ENCODE data around the gene MCL1.
"Not testable (repeated sequence)": the region's sequence is repeated elsewhere in the genome, so short reads cannot be mapped to it uniquely, and the experiment has no call there.

Gene MCL1

DNA sequence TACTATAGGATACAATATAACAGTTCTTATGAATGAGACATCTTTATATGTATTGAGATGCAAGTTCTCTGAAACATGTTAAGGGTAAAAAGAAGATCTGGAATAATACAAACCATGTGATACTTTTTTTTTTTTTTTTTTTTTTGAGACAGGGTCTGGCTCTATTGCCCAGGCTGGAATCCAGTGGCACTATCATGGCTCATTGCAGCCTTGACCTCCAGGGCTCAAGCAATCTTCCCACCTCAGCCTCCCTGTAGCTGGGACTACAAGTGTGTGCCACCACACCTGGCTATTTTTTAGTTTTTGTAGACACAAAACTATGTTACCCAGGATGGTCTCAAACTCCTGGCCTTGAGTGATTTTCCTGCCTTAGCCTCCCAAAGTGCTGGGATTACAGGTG is 22.1 kb upstream of the MCL1 start:
- DNase-seq, result no peak

DNA sequence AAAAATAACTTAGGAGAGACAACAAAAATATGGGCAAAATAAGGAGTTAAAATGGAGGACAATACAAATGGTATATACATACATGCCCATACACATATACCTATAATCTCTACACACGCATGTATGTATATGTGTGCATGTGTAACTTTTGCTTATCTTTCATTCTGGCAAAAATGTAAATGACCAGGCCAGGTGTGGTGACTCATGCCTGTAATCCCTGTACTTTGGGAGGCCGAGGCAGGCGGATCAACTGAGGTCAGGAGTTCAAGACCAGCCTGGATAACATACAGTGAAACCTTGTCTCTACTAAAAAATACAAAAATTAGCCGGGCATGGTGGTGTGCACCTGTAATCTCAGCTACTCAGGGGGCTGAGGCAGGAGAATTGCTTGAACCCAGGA is 18.9 kb upstream of the MCL1 start:
- DNase-seq, result not testable (repeated sequence)

DNA sequence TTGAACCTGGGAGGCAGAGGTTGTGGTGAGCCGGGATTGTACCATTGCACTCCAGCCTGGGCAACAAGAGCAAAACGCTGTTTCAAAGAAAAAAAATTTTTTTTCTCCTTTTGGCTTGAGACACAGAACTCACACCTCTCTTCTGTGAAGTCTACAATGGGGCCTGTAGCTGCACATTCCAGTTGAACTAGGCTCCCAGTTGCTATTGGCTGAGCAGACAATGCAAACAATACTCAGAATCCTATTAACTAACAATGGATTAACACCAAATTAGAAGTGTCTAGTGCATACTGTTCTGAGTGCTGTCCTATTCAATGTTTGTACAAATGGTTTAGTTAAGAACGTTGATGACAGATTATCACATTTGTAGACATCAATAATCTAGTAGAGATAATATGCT is 17.6 kb upstream of the MCL1 start:
- DNase-seq, result no peak

DNA sequence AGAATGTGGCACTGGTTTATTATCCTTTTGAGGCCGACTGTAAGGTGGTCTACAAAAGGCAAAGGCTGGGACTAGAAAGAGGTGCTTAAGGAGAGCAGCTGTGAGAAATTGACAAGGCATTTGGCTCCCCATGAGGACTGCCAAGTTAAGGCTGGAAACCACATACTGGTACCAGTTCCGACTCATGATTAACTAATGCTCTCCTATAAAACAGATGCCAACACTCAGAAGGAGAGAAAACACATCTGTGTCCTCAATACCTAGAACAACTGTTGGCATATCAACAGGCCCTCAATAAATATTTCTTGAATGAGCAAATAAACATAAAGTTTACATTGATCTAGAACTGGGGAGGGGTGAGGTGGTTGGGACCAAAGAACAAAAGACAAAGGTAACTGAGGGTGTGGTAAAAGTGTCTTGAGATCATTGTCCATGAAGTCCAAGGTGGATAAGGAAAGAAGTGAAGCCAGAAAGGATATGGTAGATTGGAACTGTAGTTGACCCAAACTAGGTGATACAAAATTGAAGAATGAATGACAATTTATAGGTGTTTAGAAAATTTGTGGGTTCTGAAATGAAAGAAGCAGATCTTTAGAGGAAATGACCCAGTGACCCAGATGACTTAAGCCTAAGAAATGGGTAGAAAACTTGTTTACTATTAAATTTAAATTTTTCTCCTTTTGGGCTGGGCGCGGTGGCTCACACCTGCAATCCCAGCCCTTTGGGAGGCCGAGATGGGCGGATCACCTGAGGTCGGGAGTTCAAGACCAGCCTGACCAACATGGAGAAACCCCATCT is 16.9 kb upstream of the MCL1 start:
- no peak for DNase-seq

DNA sequence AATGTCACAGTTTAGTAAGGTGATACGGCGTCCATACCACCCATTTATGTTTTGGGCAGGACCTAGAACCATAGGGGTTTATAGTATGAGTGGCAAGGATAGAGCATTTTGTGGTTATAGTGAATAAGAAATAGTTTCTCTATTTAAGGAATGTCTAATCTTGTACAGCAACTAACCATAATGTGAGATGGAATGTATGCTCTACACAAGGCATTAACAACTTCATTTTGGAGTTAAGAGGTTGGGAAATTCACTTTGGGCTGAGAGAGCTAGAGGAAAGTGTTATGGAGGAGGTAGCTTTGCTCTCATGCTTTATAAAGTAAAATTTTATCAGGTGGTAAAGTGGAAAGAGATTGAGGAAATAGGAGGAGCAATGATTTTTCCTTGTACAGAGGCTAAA is 3.0 kb upstream of the MCL1 start:
- no peak for DNase-seq

DNA sequence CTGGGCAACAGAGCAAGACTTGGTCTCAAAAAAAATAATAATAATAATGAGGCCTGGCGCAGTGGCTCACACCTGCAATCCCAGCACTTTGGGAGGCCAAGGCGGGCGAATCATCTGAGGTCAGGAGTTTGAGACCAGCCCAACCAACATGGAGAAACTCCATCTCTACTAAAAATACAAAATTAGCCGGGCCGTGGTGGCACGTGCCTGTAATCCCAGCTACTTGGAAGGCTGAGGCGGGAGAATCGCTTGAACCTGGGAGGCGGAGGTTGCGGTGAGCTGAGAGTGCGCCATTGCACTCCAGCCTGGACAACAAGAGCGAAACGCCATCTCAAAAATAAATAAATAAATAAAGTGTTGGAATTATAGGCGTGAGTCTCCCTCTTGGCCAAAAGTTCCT is 2.6 kb upstream of the MCL1 start:
- DNase-seq, result not testable (repeated sequence)

DNA sequence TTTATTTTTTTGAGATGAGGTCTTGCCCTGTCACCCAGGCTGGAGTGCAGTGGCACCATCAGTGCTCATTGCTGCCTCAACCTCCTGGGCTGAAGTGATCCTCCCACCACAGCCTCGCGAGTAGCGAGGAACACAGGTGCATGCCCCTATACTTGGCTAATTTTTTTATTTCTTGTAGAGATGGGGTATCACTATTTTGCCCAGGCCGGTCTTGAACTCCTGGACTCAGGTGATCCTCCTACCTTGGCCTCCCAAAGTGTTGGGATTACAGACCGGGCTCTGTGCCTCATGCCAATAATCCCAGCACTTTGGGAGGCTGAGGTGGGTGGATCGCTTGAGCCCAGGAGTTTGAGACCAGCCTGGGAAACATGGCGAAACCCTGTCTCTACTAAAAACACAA is 2.0 kb upstream of the MCL1 start:
- not testable (repeated sequence) for DNase-seq

DNA sequence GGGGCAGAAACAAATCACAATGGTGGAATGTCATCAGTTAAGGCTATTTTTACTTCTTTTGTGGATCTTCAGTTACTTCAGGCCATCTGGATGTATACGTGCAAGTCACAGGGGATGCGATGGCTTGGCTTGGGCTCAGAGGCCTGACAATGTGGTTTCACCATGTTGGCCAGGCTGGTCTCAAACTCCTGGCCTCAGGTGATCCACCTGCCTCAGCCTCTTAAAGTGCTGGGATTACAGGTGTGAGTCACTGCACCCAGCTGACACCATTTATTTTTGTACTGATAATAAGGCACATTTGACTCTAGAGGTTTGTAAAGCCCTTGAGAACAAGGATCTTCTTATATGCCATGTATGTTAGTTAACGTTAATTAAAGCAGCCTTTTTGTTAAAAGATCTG is 1.6 kb upstream of the MCL1 start:
- DNase-seq, result not testable (repeated sequence)

DNA sequence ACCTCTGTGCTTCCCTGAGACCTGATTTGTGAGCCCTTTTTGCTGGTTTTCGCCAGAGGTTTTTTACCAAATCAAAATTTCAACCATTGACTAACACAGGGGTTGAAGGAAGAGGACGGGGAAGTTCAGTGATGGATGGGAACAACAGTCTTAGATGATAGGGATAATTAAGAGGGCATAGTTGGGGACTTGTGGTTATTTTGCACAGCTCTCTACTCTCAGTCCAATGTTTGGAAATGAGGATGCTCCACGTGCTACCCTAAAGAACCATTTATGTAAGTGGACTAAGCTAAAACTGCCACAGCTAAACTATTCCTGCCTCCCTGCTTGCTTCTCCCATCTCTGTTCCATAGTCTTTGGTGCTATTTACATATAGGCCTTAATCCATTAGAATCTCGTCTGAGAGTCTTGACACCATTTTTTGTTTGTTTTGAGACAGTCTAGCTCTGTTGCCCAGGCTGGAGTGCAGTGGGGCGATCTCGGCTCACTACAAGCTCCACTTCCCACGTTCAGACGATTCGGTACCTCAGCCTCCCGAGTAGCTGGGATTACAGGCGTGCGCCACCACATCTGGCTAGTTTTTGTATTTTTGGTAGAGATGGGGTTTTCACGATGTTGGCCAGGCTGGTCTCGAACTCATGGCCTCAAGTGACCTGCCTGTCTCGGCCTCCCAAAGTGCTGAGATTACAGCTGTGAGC is 684 bp upstream of the MCL1 start:
- no peak for DNase-seq

DNA sequence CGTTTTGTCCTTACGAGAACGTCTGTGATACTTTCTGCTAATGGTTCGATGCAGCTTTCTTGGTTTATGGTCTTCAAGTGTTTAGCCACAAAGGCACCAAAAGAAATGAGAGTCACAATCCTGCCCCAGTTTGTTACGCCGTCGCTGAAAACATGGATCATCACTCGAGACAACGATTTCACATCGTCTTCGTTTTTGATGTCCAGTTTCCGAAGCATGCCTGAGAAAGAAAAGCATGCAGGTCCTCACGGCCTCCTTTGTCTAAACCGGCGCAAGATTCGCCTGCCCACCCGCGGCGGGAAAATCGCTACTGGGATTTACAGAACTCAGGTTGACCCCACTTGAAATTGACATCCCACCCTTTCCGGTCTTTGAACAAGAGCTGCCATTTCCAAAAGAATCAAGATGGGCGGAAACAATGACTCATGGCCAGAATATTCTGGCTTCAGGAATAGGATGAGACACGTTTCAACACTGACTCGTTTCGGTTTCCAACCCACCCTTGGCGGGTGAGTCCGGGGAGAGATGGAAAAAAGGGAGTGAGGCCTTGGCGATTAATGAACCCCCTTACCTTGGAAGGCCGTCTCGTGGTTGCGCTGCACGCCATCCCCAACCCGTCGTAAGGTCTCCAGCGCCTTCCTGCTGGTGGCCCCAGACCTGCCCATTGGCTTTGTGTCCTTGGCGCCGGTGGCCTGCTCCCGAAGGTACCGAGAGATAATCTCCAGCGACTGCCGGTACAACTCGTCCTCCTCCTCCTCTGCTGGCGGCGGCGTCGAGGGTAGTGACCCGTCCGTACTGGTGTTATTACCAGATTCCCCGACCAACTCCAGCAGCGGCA is 919 bp downstream of the MCL1 start:
- DNase-seq, result no peak

DNA sequence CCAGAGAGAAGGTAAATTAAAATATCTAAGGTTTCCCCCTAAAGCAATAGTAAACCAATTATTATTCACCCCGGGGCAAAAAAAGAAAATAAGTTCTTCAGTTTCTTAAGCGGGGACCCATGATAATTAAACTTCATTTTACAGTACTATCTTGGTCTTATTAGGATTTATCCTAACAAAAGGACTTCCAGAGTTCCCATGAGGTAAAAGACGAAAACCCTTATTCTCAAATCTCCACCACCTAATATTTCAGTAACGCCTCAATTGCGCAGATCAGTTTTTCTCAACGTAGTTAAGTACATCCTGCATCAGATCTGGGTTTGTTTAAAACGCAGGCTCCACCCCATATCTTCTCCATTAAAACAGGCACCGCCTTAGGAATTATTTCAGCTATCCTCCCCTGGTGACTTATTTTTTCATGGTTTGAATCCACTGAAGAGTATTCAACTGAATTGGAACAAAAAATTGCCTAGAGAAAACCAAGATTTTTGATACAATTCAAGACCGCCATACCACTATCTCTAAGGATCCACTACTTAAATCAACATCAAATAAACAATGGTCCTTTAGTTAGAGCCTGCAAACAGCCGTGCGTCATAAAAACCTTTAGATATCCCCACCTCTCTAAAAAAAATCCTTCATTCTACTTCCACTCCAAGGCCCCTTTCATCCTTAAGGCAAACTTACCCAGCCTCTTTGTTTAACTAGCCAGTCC is 1.7 kb downstream of the MCL1 start:
- DNase-seq, result no peak

DNA sequence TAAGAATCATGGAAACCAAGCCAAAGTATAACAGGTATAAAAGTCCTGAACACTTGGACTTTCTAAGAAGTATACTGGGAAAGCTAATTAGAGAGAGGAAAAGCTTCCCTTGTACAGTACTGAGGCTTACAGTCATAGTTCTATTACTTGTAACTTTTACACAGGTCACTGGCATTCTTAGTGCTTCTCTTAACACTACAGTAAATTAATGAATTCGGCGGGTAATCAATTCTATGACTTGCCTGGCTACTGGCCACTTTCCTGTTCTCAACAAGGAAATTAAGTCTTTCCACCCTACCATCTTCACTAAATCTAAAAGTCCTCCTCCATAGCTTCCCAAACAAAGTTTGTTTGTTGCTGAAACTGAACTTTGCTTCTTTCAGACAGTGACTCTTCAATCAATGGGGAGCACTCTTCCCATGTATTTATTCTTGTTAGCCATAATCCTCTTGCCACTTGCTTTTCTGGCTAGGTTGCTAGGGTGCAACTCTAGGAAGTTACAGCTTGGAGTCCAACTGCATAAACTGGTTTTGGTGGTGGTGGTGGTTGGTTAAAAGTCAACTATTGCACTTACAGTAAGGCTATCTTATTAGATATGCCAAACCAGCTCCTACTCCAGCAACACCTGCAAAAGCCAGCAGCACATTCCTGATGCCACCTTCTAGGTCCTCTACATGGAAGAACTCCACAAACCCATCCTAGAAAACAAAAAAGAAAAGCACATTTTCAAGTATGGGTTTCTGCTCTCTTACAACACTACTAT is 2.4 kb downstream of the MCL1 start:
- DNase-seq, result no peak

DNA sequence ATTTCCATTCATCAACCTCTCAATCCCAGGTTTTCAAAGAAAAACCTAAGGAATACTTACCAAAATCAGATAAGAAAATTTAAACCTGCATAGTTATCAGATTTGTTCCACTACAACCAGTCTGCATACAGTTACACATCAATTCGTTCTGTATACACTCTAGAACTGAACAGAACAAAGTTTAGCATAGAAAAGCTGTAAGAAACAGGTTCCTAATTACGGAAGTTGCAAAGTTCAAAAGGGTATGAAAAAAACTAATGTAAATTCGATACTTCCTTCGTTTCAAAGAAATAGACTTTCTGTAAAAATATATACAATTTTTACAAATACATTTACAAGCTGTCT is 3.1 kb downstream of the MCL1 start:
- no peak for DNase-seq

DNA sequence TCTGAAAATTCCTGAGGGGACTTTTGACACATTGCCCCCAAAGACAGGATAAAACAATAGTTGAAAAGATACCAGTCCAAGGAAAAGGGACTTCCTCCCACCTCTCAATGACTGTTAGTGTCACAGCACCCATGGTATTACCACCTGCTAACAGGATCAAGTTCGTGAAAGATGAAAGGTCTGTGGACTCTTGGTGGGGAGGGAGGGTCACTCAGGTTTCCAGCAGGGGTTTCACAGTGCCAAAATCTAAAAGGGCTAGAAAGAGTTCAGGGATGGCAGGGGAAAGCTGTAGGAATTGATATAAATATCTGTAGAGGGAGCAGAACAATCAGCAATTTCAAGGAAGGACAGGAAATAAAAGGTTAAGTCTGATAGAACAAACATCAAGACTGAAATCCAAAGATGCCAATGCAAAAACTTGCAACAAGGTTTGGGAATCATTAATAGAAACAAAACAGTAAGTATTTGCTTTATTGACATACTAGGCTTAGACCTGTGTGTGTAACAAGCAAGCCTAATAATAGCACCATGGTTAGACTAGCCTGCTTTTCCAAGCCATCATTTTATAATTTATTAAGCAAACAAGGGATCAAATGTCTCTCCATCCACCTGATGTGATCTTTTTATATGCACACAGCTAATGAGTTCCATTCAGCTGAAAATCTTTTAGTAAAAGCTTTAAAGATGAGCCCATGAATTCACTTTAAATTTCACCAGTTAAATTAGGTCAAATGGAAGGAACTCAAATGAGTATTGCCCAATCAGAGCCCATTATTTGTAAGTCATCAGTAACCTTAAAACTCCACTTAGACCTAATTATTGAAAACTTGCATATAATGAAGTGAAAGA is 3.7 kb downstream of the MCL1 start:
- no peak for DNase-seq

DNA sequence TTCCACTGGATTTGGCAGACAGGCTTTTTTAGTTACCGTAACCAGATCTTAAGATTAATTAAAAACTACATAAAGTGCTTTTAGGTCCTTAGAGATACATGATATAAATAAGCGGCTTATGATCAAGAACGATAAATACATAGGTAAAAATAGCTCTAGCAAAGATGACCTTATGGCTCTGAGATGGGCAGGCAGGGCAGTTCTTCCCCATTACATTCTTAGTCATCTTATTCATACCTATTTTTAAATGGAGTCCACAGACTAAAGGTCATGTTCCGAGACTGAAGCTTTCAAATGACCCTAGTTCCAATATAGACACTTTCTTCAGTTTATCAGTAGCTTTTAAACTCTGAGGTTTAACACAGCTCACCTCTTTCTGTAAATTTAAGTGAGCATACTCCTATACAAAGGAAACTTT is 4.3 kb downstream of the MCL1 start:
- no peak for DNase-seq

DNA sequence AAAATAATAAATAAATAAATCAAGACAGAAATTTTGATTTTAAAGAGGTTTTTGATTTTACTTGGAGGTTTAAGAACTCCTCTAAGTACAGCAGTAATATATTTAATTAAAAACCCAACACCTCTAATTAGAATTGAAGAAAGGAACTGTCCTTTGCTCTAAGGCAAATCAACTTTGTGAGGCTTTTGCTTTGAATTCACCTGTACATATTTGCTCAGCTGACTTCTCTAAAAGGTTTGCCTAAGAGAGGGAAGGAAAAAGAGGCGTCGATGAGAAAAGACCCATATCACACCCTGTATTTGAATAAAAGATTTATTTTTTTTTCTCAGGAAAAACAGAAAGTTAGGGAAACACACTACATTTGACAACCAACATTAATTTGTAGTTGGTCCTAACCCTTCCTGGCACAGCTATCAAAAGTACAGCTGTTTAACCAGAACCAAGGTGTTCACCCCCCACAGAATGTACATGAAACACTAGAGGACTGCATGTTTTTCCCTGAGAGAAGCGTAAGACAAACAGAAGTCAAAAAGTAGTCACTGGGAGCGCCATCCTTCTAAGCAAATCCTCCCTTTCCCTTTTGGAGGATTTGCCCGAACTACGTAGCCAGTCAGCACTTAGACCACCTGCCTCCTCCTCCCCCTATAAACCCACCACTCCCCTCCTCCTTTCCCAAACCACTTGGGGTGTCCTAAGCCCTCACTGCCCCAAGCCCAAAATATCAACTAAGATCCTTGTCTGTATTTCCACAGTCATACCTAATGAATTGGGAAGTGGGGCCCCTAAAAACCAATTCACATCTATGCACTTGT is 4.9 kb downstream of the MCL1 start:
- DNase-seq, result no peak

DNA sequence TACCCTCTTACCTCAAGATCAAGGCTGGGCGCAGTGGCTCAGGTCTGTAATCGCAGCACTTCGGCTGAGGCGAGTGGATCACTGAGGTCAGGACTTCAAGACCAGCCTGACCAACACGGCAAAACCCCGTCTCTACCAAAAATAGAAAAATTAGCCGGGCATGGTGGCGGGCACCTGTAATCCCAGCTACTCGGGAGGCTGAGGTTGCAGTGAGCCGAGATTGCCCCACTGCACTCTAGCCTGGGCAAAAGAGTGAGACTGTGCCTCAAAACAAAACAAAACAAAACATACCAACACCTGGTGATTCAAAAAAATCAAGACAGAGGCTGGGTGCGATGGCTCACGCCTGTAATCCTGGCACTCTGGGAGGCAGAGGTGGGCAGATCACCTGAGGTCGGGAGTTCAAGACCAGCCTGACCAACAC is 5.8 kb downstream of the MCL1 start:
- not testable (repeated sequence) for DNase-seq

DNA sequence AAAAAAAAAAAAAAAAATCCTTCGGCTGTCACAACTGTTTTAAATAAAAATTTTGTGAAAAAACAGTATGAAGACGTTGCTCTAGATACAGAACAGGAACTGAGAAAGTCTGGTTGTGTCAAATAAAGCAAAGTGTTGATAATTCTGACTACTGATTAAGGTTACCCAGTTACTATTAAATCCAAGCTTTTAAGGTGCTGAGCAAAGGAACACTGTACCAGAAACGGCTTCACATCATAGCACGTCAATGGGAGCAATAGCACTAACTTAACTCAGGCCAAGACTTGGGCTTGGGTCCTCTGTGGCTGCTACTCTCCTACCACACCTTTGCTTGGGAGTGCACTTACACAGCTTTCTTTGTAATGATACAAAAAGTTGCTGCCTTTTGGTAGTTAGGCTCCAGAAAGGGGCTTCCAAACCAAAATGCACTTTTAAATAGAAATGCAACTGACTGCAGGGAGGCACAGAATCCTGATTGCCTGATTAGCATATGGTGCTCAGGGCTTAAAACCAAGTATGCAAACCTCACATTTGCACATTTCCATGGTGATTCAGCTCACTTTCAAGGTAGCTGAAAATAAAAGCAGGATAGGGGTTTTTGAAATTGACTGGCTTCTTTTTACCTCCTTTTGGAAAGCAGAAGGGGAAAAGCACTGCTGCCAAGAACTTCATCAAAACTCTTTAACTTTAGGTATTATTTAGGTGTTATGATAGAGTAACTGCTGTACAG is 6.3 kb downstream of the MCL1 start:
- DNase-seq, result no peak

DNA sequence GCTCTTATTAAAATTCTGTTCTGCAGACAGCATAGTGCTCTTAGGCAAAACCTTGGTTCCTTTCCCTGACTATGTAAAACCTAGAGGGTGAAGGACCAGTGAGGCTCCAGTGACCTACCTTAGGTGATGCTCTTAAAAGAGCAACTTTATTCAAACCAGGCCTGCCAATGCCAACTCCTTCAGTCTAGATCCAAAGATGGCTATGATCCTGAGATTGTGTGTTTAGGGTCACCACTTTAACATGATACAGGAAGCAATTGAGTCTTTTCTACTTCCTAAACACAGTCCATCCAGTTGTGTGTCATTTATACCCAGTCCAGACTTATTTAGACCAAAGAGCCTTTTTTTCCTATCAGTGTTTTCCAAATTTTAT is 10.8 kb downstream of the MCL1 start:
- DNase-seq, result no peak

Measured in GOT3 (cell line).